T-cell (primary cell): Measurements from ENCODE around the gene RAB6B. TPM values are rescaled to one million over a fixed set of nuclear protein-coding genes. Genes with fewer than 3 reads are reported as not detected.

Experiments used
- ATAC-seq, 4 experiments: fragments of 200-7000 bp in 3 of 4; fragments of 150-1000 bp in 1 of 4; cut with Tn5 transposase; replicated peaks in 1 of 4; 1 replicate in 3 of 4; 2 replicates in 1 of 4; pipeline ENCODE4 v1.10.0; 2021; ENCODE audit warnings: moderate library complexity in 3 of 4, mild to moderate bottlenecking in 2 of 4, moderate number of reproducible peaks in 1 of 4
- CTCF ChIA-PET, 2 donors: fragments of 300-600 bp; sonication (Branson Sonifier 250); formaldehyde crosslinking; loops; one replicate each; lab custom pipeline; 2022; ENCODE audit warnings: antibody characterized with exemption in 2 of 2; lab: Charles Lee
- POLR2A ChIA-PET, 2 donors: fragments of 300-600 bp; sonication (Branson Sonifier 250); formaldehyde crosslinking; loops; one replicate each; lab custom pipeline; 2022; ENCODE audit warnings: antibody characterized with exemption in 2 of 2; lab: Charles Lee
- DNase-seq, 35 experiments: peaks; one replicate each; pipeline versions ENCODE4 v3.0.0 to v3.0.0-alpha.2; 2013 to 2023
- H3K27ac ChIP-seq: one replicate; pipeline ENCODE4 v1.5.1; 2013; ENCODE audit warnings: low read length
- H3K27me3 ChIP-seq, 2 experiments: replicated peaks in 1 of 2; 1 replicate in 1 of 2; 2 replicates in 1 of 2; pipeline versions ENCODE4 v1.6.1 to v1.7.0; 2013; ENCODE audit warnings: low read length in 1 of 2, mixed read lengths in 1 of 2; ENCODE audit not compliant: control insufficient read depth in 2 of 2, insufficient read depth in 2 of 2; ENCODE audit errors: extremely low read depth in 1 of 2
- H3K36me3 ChIP-seq, 2 donors: 1 replicate in 1 of 2; 2 replicates in 1 of 2; pipeline versions ENCODE4 v1.6.1 to v1.7.0; 2013; ENCODE audit warnings: low read length in 1 of 2; ENCODE audit not compliant: control insufficient read depth in 2 of 2, insufficient read depth in 1 of 2; ENCODE audit errors: extremely low read depth in 1 of 2
- H3K4me1 ChIP-seq, 2 experiments: 1 replicate in 1 of 2; 2 replicates in 1 of 2; pipeline versions ENCODE4 v1.6.1 to v1.7.0; 2013; ENCODE audit warnings: low read length in 2 of 2, mixed read lengths in 1 of 2; ENCODE audit not compliant: insufficient read depth in 2 of 2, control insufficient read depth in 1 of 2; ENCODE audit errors: extremely low read depth in 1 of 2
- H3K4me3 ChIP-seq, 2 donors: 1 replicate in 1 of 2; 2 replicates in 1 of 2; pipeline versions ENCODE4 v1.5.1 to v1.7.0; 2013; ENCODE audit warnings: mild to moderate bottlenecking in 2 of 2, low read length in 1 of 2, moderate library complexity in 1 of 2; ENCODE audit not compliant: control insufficient read depth in 1 of 2; ENCODE audit errors: extremely low read depth in 1 of 2
- H3K9me3 ChIP-seq: 2 replicates; pipeline ENCODE4 v1.7.0; 2013
- H3K27ac Mint-ChIP-seq, 2 donors: one replicate each; pipeline ENCODE4 v1.8.0; 2020 to 2021; ENCODE audit warnings: mild to moderate bottlenecking in 2 of 2, mixed read lengths in 2 of 2
- H3K27me3 Mint-ChIP-seq, 2 donors: one replicate each; pipeline ENCODE4 v1.8.0; 2021 to 2022; ENCODE audit warnings: mixed read lengths in 2 of 2
- H3K36me3 Mint-ChIP-seq: one replicate; pipeline ENCODE4 v1.8.0; 2021; ENCODE audit warnings: mixed read lengths
- H3K4me1 Mint-ChIP-seq, 3 donors: one replicate each; pipeline ENCODE4 v1.8.0; 2020 to 2022; ENCODE audit warnings: mixed read lengths in 3 of 3, mild to moderate bottlenecking in 1 of 3
- H3K4me3 Mint-ChIP-seq, 3 donors: one replicate each; pipeline ENCODE4 v1.8.0; 2020 to 2022; ENCODE audit warnings: mild to moderate bottlenecking in 3 of 3, mixed read lengths in 3 of 3, moderate library complexity in 3 of 3
- H3K9me3 Mint-ChIP-seq, 3 donors: one replicate each; pipeline ENCODE4 v1.8.0; 2020 to 2022; ENCODE audit warnings: mixed read lengths in 3 of 3
- WGBS: methylation state at CpG from one replicate; pipeline ENCODE4 v1.1.5; 2013; ENCODE audit warnings: missing lambda C conversion rate; ENCODE audit not compliant: insufficient coverage; 5-methylcytosine and 5-hydroxymethylcytosine counted together
- total RNA-seq, 35 experiments: library from RNA in 6 of 35; stranded (reverse) in 6 of 35; fragments of 120-200 nt in 1 of 35; gene quantifications; one replicate each; pipeline versions ENCODE4 v1.2.1 to v1.2.4 and lab custom pipeline; 2013 to 2026

The RAB6B gene
- total RNA-seq, 5 donors from 2014 or later (not counting 1 experiment from before 2014, with no cell fraction given) = 0.23 to 2.4 (median 0.76) TPM

- no peaks in the 10 kb centered on the region for H3K36me3 Mint-ChIP-seq
- no peak overlapping the region for H3K4me3 Mint-ChIP-seq
- H3K27ac Mint-ChIP-seq = no peak overlapping the region
- H3K36me3 ChIP-seq = no peaks in the 10 kb centered on the region
- peaks cover 0 to 3% of the 10 kb centered on the region in 2 experiments for H3K4me1 ChIP-seq
- ChIA-PET POLR2A (no interaction called here), CTCF (no interaction called here)
- peaks cover 0 to 5% (median 0%) of the 10 kb centered on the region in 3 donors for H3K9me3 Mint-ChIP-seq
- no peak overlapping the region for H3K27ac ChIP-seq
- ATAC-seq (no peak), DNase-seq (no peak)
- H3K27me3 ChIP-seq = no peaks in the 10 kb centered on the region
- no peak overlapping the region for H3K4me3 ChIP-seq
- 94% methylated on average over 2 of the region's 5 CpGs for WGBS
- H3K4me1 Mint-ChIP-seq = peaks cover 0 to 7% (median 3%) of the 10 kb centered on the region in 3 donors
- no peaks in the 10 kb centered on the region for H3K9me3 ChIP-seq
- peaks cover 0 to 4% of the 10 kb centered on the region in 2 donors for H3K27me3 Mint-ChIP-seq
These were observed 42.4 kb downstream of the RAB6B start for GRCh38 chr3:133853063-133853924.

- WGBS = 80% methylated on average over 8 of the region's 8 CpGs
- Mint-ChIP-seq H3K4me3 (no peak overlapping the region), H3K36me3 (no peaks in the 10 kb centered on the region), H3K27me3 (peaks cover 0 to 4% of the 10 kb centered on the region in 2 donors), H3K27ac (no peak overlapping the region), H3K9me3 (peaks cover 0 to 5% (median 0%) of the 10 kb centered on the region in 3 donors), H3K4me1 (no peaks in the 10 kb centered on the region)
- no peak for DNase-seq
- Histone ChIP-seq H3K4me1 (no peaks in the 10 kb centered on the region), H3K36me3 (no peaks in the 10 kb centered on the region), H3K27ac (no peak overlapping the region), H3K27me3 (no peaks in the 10 kb centered on the region), H3K9me3 (no peaks in the 10 kb centered on the region), H3K4me3 (no peak overlapping the region)
- no peak for ATAC-seq
- ChIA-PET CTCF (no interaction called here), POLR2A (no interaction called here)
These were observed 43.8 kb downstream of the RAB6B start for GRCh38 chr3:133851931-133852330.

DNA sequence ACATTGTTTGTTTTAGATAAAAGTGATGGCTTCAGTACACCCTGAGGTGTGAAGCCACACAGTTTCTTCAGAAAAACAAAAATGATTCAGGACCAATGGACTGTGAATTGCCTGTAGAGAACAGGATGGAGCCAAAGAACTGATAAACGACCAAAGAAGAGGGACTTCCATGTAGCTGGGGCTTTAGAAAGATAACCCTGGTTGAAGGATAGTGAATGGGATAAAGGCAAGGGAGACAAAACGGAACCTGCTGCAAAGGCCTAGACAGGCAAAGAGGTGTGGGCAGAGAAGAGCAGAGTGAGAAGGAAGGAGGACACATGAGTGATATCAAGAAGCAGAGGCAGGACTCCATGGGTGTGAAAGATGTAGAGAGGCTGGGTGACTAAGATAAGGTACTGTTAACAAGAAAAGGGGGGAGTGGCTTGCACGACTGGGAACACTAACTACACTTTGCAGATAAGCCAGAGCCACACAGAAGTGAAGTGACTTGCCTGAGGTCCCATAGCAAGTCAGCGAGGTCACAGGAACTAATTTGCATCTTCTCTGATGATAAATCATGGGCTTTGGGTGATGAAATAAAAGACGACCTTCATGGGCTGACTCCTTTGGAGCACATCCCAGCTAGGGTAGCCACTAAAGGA is 44.3 kb downstream of the RAB6B start:
- no peaks in the 10 kb centered on the region for H3K36me3 Mint-ChIP-seq
- Histone ChIP-seq H3K4me1 (no peaks in the 10 kb centered on the region), H3K27me3 (no peaks in the 10 kb centered on the region), H3K9me3 (no peaks in the 10 kb centered on the region), H3K36me3 (no peaks in the 10 kb centered on the region), H3K4me3 (no peak overlapping the region), H3K27ac (no peak overlapping the region)
- ChIA-PET CTCF (no interaction called here), POLR2A (no interaction called here)
- DNase-seq = no peak
- H3K27ac Mint-ChIP-seq = no peak overlapping the region
- H3K4me3 Mint-ChIP-seq = no peak overlapping the region
- peaks cover 0 to 4% of the 10 kb centered on the region in 2 donors for H3K27me3 Mint-ChIP-seq
- 59% methylated on average over 5 of the region's 5 CpGs for WGBS
- no peaks in the 10 kb centered on the region for H3K4me1 Mint-ChIP-seq
- H3K9me3 Mint-ChIP-seq = peaks cover 0 to 5% (median 0%) of the 10 kb centered on the region in 3 donors
- ATAC-seq = no peak

DNA sequence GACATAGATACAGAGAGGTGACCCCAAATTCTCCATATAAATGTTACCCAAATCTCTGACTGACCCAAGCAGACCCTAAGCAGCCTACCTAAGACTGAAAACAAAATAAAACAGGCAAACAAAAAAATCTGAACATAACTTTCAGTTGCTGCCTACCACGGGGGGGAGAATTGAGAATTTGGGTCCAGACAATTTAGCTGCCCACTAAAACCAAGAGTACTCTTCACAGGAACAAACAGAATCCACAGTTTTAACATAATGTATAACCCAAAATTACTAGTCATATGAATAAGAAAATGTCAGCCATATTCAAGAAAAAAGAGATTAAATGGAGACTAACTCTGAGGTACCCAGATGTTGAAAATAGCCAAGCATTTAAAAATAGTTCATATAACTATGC is 45.6 kb downstream of the RAB6B start:
- H3K27ac ChIP-seq = no peak overlapping the region
- H3K9me3 ChIP-seq = no peaks in the 10 kb centered on the region
- no peak for DNase-seq
- H3K4me3 Mint-ChIP-seq = no peak overlapping the region
- no peaks in the 10 kb centered on the region for H3K27me3 ChIP-seq
- H3K9me3 Mint-ChIP-seq = peaks cover 0 to 5% (median 0%) of the 10 kb centered on the region in 3 donors
- peaks cover 0 to 4% of the 10 kb centered on the region in 2 donors for H3K27me3 Mint-ChIP-seq
- no CpG with 5 or more reads among the region's 1 CpG for WGBS
- ATAC-seq = no peak
- no peaks in the 10 kb centered on the region for H3K36me3 ChIP-seq
- no peaks in the 10 kb centered on the region for H3K36me3 Mint-ChIP-seq
- no peak overlapping the region for H3K27ac Mint-ChIP-seq
- no peak overlapping the region for H3K4me3 ChIP-seq
- H3K4me1 Mint-ChIP-seq = no peaks in the 10 kb centered on the region
- ChIA-PET POLR2A (interaction anchor here in 1 of 2 donors (0.7 kb wide), 1 partner anchor 25 kb away, joined by 4 read pairs; no protein-coding TSS in a partner anchor), CTCF (no interaction called here)
- H3K4me1 ChIP-seq = no peaks in the 10 kb centered on the region

DNA sequence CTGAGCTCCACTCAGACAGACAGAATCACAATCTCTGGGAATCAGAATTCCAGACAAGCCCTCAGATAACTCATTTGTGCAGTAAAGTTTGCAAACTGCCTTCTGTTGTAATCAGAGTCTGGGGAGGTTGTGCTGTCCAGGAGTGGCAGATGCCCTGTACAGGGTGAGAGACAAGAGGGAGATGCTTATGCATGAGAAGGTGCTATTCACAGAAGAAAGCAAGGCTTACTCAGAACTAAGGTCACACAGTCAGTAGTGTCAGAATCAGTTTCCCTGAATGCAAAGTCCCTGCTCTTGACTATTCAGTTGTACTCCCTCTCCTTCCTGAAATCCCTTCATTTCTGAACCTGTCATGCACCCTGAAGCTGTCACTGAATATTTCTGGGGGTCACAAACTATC is 46.3 kb downstream of the RAB6B start:
- Histone ChIP-seq H3K36me3 (no peaks in the 10 kb centered on the region), H3K4me1 (no peaks in the 10 kb centered on the region), H3K27ac (no peak overlapping the region), H3K9me3 (no peaks in the 10 kb centered on the region), H3K27me3 (no peaks in the 10 kb centered on the region), H3K4me3 (no peak overlapping the region)
- Mint-ChIP-seq H3K9me3 (peaks cover 0 to 5% (median 0%) of the 10 kb centered on the region in 3 donors), H3K27me3 (peaks cover 0 to 4% of the 10 kb centered on the region in 2 donors), H3K36me3 (no peaks in the 10 kb centered on the region), H3K4me1 (no peaks in the 10 kb centered on the region), H3K27ac (no peak overlapping the region), H3K4me3 (no peak overlapping the region)
- ATAC-seq (no peak), DNase-seq (no peak)
- POLR2A ChIA-PET = no interaction called here
- CTCF ChIA-PET = no interaction called here

GRCh38 chr3:133845127-133845526 is 50.6 kb downstream of the RAB6B start:
- ATAC-seq = no peak
- Histone ChIP-seq H3K27me3 (peaks cover 0 to 10% of the 10 kb centered on the region in 2 experiments), H3K4me3 (no peak overlapping the region), H3K27ac (no peak overlapping the region), H3K4me1 (no peaks in the 10 kb centered on the region), H3K9me3 (no peaks in the 10 kb centered on the region), H3K36me3 (no peaks in the 10 kb centered on the region)
- no peaks in the 10 kb centered on the region for H3K36me3 Mint-ChIP-seq
- H3K4me1 Mint-ChIP-seq = no peaks in the 10 kb centered on the region
- peaks cover 0 to 1% (median 0%) of the 10 kb centered on the region in 3 donors for H3K9me3 Mint-ChIP-seq
- WGBS = 92% methylated on average over 3 of the region's 4 CpGs
- no peak for DNase-seq
- CTCF ChIA-PET = interaction anchor here in 1 of 2 donors (0.5 kb wide), 1 partner anchor 647 kb away, joined by 6 read pairs; no protein-coding TSS in a partner anchor
- H3K27ac Mint-ChIP-seq = no peak overlapping the region
- POLR2A ChIA-PET = no interaction called here
- H3K4me3 Mint-ChIP-seq = no peak overlapping the region
- H3K27me3 Mint-ChIP-seq = peaks cover 0 to 4% of the 10 kb centered on the region in 2 donors
